ENCODE measurements around the gene BGN.

BGN gene

GRCh38 chrX:153496590-153496959 is 1.8 kb downstream of the BGN start:
- no peak for DNase-seq (ENCODE audit: low read depth)
- TF ChIP-seq CTCF (IDR thresholded peaks at IDR 0.05; ENCODE audit: low read depth, low read length, missing control alignments): no peak
- no peak overlapping the region for H3K4me3 ChIP-seq (ENCODE audit: low read depth, low read length)

- H3K4me3 ChIP-seq (ENCODE audit: low read depth, low read length): no peak overlapping the region
- TF ChIP-seq CTCF (IDR thresholded peaks at IDR 0.05; ENCODE audit: low read depth, low read length, missing control alignments): no peak
Measured at GRCh38 chrX:153498453-153498852, 3.7 kb downstream of the BGN start.

GRCh38 chrX:153499341-153499740 is 4.6 kb downstream of the BGN start:
- no peak for TF ChIP-seq CTCF (IDR thresholded peaks at IDR 0.05; ENCODE audit: low read depth, low read length, missing control alignments)
- DNase-seq (ENCODE audit: low read depth): no peak
- no peak overlapping the region for H3K4me3 ChIP-seq (ENCODE audit: low read depth, low read length)

More at GRCh38 chrX:153498453-153498852, 3.7 kb downstream of the BGN start:
- DNase-seq (ENCODE audit: low read depth): no peak

- DNase-seq (ENCODE audit: low read depth): no peak
- TF ChIP-seq CTCF (IDR thresholded peaks at IDR 0.05; ENCODE audit: low read depth, low read length, missing control alignments): no peak
- H3K4me3 ChIP-seq (ENCODE audit: low read depth, low read length): no peak overlapping the region
Measured at GRCh38 chrX:153499876-153500275, 5.1 kb downstream of the BGN start.

- DNase-seq (ENCODE audit: low read depth): no peak
- TF ChIP-seq CTCF (IDR thresholded peaks at IDR 0.05; ENCODE audit: low read depth, low read length, missing control alignments): no peak
Measured at GRCh38 chrX:153500676-153501280, 6.0 kb downstream of the BGN start.

GRCh38 chrX:153501530-153501929 is 6.8 kb downstream of the BGN start:
- H3K4me3 ChIP-seq (ENCODE audit: low read depth, low read length): no peak overlapping the region
- TF ChIP-seq CTCF (IDR thresholded peaks at IDR 0.05; ENCODE audit: low read depth, low read length, missing control alignments): no peak
- DNase-seq (ENCODE audit: low read depth): no peak

More at GRCh38 chrX:153500676-153501280, 6.0 kb downstream of the BGN start:
- H3K4me3 ChIP-seq (ENCODE audit: low read depth, low read length): no peak overlapping the region

- no peak for TF ChIP-seq CTCF (IDR thresholded peaks at IDR 0.05; ENCODE audit: low read depth, low read length, missing control alignments)
- H3K4me3 ChIP-seq (ENCODE audit: low read depth, low read length): no peak overlapping the region
- no peak for DNase-seq (ENCODE audit: low read depth)
Measured at GRCh38 chrX:153502131-153502530, 7.4 kb downstream of the BGN start.
